Measurements from ENCODE around the gene MVD. TPM values are rescaled to one million over a fixed set of nuclear protein-coding genes. Genes with fewer than 3 reads are reported as not detected.

Gene MVD
- total and polyA plus RNA-seq, 2 of the 13 experiments (the other 11 are each of a cell fraction or from before 2014, with no cell fraction given) = 28.1 to 187 TPM

GRCh38 chr16:88624977-88625576, 37.8 kb downstream of the MVD start (continued):
- TF ChIP-seq ZBTB38 (CRISPR knock-in tag; IDR thresholded peaks at IDR 0.05) (peak; percentile 49; the same call in 1 of the 2 replicates), ZSCAN21 (CRISPR knock-in tag; IDR thresholded peaks at IDR 0.05; ENCODE audit: borderline replicate concordance) (no peak), AKAP8 (CRISPR knock-in tag; IDR thresholded peaks at IDR 0.05) (no peak), ARID3A (IDR thresholded peaks at IDR 0.05; ENCODE audit: low read depth, low read length) (no peak), HNF4G (IDR thresholded peaks at IDR 0.05; ENCODE audit: borderline replicate concordance, low read depth, low read length) (no peak), HNF4G (CRISPR knock-in tag; IDR thresholded peaks at IDR 0.05; ENCODE audit: borderline replicate concordance, low read depth) (no peak), SALL1 (CRISPR knock-in tag; IDR thresholded peaks at IDR 0.05) (no peak), ZNF232 (CRISPR knock-in tag; IDR thresholded peaks at IDR 0.05; ENCODE audit: borderline replicate concordance) (no peak), MIXL1 (CRISPR knock-in tag; IDR thresholded peaks at IDR 0.05) (no peak), ZNF609 (CRISPR knock-in tag; IDR thresholded peaks at IDR 0.05; ENCODE audit: borderline replicate concordance) (no peak), ADNP (CRISPR knock-in tag; IDR thresholded peaks at IDR 0.05) (no peak)

All from HepG2 (cell line).